ENCODE results near the gene SLC25A38.

DNA sequence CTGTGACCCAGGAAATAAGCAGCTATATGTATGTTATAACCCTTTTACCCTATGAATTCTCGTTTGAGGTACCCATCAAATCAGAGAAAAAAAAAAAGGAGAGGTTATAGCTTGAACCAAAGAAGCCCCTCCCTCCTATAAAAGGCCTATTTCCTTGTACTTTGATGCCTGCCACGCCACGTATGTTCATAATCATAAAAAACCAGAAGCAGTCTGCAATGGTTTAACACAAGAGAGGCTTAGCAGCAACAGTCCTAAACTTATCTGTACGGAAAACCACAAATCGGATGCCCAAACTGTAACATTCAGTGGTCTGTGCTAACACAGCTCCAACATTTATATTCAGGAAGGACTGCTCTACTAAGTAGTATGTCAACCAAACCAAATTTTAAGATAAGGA is 32.5 kb upstream of the SLC25A38 start:
- TF ChIP-seq, protein P1, sequence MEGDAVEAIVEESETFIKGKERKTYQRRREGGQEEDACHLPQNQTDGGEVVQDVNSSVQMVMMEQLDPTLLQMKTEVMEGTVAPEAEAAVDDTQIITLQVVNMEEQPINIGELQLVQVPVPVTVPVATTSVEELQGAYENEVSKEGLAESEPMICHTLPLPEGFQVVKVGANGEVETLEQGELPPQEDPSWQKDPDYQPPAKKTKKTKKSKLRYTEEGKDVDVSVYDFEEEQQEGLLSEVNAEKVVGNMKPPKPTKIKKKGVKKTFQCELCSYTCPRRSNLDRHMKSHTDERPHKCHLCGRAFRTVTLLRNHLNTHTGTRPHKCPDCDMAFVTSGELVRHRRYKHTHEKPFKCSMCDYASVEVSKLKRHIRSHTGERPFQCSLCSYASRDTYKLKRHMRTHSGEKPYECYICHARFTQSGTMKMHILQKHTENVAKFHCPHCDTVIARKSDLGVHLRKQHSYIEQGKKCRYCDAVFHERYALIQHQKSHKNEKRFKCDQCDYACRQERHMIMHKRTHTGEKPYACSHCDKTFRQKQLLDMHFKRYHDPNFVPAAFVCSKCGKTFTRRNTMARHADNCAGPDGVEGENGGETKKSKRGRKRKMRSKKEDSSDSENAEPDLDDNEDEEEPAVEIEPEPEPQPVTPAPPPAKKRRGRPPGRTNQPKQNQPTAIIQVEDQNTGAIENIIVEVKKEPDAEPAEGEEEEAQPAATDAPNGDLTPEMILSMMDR (conservative IDR thresholded peaks at IDR 0.05; ENCODE audit: low read length), result no peak
- peak; percentile 95 for TF ChIP-seq EZH2phosphoT487 (IDR thresholded peaks at IDR 0.05; ENCODE audit: borderline replicate concordance)

Measured in Loucy (cell line).